K562 (cell line): ENCODE results near the gene ZDHHC1.

Experiments
- DLX4 ChIP-seq: fragments of 250-450 bp; sonication (Bioruptor Pico); IDR thresholded peaks from 2 replicates; pipeline ENCODE4 v1.6.1; 2021; ENCODE audit warnings: mild to moderate bottlenecking
- HDGF ChIP-seq: fragments of 450-650 bp; IDR thresholded peaks from 2 replicates; pipeline ENCODE4 v1.6.1; 2016
- PML ChIP-seq: IDR thresholded peaks from 2 replicates; pipeline ENCODE4 v1.6.1; 2012; ENCODE audit warnings: low read length, inconsistent platforms
- ZBED1 ChIP-seq: IDR thresholded peaks from 2 replicates; pipeline ENCODE4 v1.6.1; 2014
- ZNF274 ChIP-seq: IDR thresholded peaks from 2 replicates; pipeline ENCODE4 v1.6.1; 2011; ENCODE audit warnings: low read depth, mild to moderate bottlenecking, low read length, moderate library complexity, borderline replicate concordance
- ZSCAN29 ChIP-seq: fragments of 450-650 bp; IDR thresholded peaks from 2 replicates; pipeline ENCODE4 v1.6.1; 2017
- TF ChIP-seq, protein P1 (sequence below): sonication (generic); formaldehyde crosslinking; IDR thresholded peaks from 2 replicates; pipeline ENCODE4 v1.8.0; 2022; ENCODE audit warnings: mild to moderate bottlenecking, low read depth, missing genetic modification reagents

GRCh38 chr16:67370661-67371060, 45.6 kb downstream of the ZDHHC1 start:
- TF ChIP-seq ZSCAN29 (no peak), ZNF274 (no peak), ZBED1 (no peak), PML (no peak), HDGF (no peak), DLX4 (CRISPR knock-in tag) (no peak)
- TF ChIP-seq, protein P1, sequence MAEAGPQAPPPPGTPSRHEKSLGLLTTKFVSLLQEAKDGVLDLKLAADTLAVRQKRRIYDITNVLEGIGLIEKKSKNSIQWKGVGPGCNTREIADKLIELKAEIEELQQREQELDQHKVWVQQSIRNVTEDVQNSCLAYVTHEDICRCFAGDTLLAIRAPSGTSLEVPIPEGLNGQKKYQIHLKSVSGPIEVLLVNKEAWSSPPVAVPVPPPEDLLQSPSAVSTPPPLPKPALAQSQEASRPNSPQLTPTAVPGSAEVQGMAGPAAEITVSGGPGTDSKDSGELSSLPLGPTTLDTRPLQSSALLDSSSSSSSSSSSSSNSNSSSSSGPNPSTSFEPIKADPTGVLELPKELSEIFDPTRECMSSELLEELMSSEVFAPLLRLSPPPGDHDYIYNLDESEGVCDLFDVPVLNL (CRISPR knock-in tag): no peak
